HG02623 (cell line): ENCODE results near the gene CCDC141.

Source experiments
- ATAC-seq: cut with Tn5 transposase; IDR thresholded peaks from one replicate; pipeline ENCODE4 v1.9.1; 2021; ENCODE audit warnings: moderate library complexity; ENCODE audit not compliant: unreplicated experiment

Gene CCDC141

GRCh38 chr2:178978667-178979066 lies 71.3 kb downstream of the CCDC141 start:
- ATAC-seq: no peak

GRCh38 chr2:178976351-178976750 lies 73.6 kb downstream of the CCDC141 start:
- ATAC-seq: no peak

- ATAC-seq: no peak
Measured at GRCh38 chr2:178962805-178963433, 87.0 kb downstream of the CCDC141 start.

- no peak for ATAC-seq
Measured at GRCh38 chr2:178962152-178962551, 87.8 kb downstream of the CCDC141 start.

- ATAC-seq: no peak
Measured at GRCh38 chr2:178954049-178954448, 95.9 kb downstream of the CCDC141 start.

GRCh38 chr2:178951266-178952006 lies 98.5 kb downstream of the CCDC141 start:
- no peak for ATAC-seq

- ATAC-seq: no peak
Measured at GRCh38 chr2:178949584-178949983, 100.4 kb downstream of the CCDC141 start.

- no peak for ATAC-seq
Measured at GRCh38 chr2:178949151-178949550, 100.8 kb downstream of the CCDC141 start.

- ATAC-seq: no peak
Measured at GRCh38 chr2:178947006-178947405, 102.9 kb downstream of the CCDC141 start.

- no peak for ATAC-seq
Measured at GRCh38 chr2:178946494-178946893, 103.4 kb downstream of the CCDC141 start.

- no peak for ATAC-seq
Measured at GRCh38 chr2:178943745-178944144, 106.2 kb downstream of the CCDC141 start.

GRCh38 chr2:178934571-178934970 lies 115.4 kb downstream of the CCDC141 start:
- no peak for ATAC-seq

GRCh38 chr2:178933493-178933892 lies 116.4 kb downstream of the CCDC141 start:
- ATAC-seq: no peak

GRCh38 chr2:178928077-178928476 lies 121.9 kb downstream of the CCDC141 start:
- ATAC-seq: peak; percentile 68

- no peak for ATAC-seq
Measured at GRCh38 chr2:178927173-178927572, 122.8 kb downstream of the CCDC141 start.

- ATAC-seq: no peak
Measured at GRCh38 chr2:178924817-178925216, 125.1 kb downstream of the CCDC141 start.

- no peak for ATAC-seq
Measured at GRCh38 chr2:178923546-178923945, 126.4 kb downstream of the CCDC141 start.

- ATAC-seq: no peak
Measured at GRCh38 chr2:178920916-178921513, 128.9 kb downstream of the CCDC141 start.

- ATAC-seq: no peak
Measured at GRCh38 chr2:178917555-178917954, 132.4 kb downstream of the CCDC141 start.

GRCh38 chr2:178915423-178916173 lies 134.3 kb downstream of the CCDC141 start:
- no peak for ATAC-seq

GRCh38 chr2:178914259-178914849 lies 135.6 kb downstream of the CCDC141 start:
- ATAC-seq: peak; percentile 89
